HL-60 (cell line): ENCODE results near the gene SYNGAP1.
"Not testable (repeated sequence)": the region's sequence is repeated elsewhere in the genome, so short reads cannot be mapped to it uniquely, and the experiment has no call there.

Source experiments
- GABPA ChIP-seq: IDR thresholded peaks from 2 replicates; pipeline ENCODE4 v1.6.1; 2012; ENCODE audit warnings: low read depth
- POLR2AphosphoS5 ChIP-seq: IDR thresholded peaks from 2 replicates; pipeline ENCODE4 v1.6.1; 2012; ENCODE audit warnings: low read depth
- TF ChIP-seq, protein P1 (sequence below): IDR thresholded peaks from one replicate; pipeline ENCODE4 v1.5.1; 2011; ENCODE audit warnings: low read length, control low read depth, inconsistent platforms; ENCODE audit not compliant: insufficient read depth
- TF ChIP-seq, protein P2 (sequence below): IDR thresholded peaks from 2 replicates; pipeline ENCODE4 v1.6.1; 2012; ENCODE audit warnings: low read depth; ENCODE audit not compliant: insufficient replicate concordance

DNA sequence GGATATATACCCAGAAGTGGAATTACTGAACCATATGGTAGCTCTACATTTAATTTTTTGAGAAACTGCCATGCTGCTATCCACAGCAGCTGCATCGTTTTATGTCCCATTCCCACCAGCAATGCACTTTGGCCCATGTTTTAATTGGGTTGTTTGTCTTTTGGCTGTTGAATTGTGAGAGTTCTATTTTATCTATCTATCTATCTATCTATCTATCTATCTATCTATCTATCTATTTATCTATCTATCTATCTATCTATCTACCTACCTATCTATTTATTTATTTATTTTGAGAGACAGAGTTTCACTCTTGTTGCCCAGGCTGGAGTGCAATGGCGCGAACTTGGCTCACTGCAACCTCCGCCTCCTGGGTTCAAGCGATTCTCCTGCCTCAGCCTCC is 62.8 kb downstream of the SYNGAP1 start:
- TF ChIP-seq, protein P1, sequence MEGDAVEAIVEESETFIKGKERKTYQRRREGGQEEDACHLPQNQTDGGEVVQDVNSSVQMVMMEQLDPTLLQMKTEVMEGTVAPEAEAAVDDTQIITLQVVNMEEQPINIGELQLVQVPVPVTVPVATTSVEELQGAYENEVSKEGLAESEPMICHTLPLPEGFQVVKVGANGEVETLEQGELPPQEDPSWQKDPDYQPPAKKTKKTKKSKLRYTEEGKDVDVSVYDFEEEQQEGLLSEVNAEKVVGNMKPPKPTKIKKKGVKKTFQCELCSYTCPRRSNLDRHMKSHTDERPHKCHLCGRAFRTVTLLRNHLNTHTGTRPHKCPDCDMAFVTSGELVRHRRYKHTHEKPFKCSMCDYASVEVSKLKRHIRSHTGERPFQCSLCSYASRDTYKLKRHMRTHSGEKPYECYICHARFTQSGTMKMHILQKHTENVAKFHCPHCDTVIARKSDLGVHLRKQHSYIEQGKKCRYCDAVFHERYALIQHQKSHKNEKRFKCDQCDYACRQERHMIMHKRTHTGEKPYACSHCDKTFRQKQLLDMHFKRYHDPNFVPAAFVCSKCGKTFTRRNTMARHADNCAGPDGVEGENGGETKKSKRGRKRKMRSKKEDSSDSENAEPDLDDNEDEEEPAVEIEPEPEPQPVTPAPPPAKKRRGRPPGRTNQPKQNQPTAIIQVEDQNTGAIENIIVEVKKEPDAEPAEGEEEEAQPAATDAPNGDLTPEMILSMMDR, result not testable (repeated sequence)
- TF ChIP-seq GABPA, POLR2AphosphoS5: not testable (repeated sequence)
- TF ChIP-seq, protein P2, sequence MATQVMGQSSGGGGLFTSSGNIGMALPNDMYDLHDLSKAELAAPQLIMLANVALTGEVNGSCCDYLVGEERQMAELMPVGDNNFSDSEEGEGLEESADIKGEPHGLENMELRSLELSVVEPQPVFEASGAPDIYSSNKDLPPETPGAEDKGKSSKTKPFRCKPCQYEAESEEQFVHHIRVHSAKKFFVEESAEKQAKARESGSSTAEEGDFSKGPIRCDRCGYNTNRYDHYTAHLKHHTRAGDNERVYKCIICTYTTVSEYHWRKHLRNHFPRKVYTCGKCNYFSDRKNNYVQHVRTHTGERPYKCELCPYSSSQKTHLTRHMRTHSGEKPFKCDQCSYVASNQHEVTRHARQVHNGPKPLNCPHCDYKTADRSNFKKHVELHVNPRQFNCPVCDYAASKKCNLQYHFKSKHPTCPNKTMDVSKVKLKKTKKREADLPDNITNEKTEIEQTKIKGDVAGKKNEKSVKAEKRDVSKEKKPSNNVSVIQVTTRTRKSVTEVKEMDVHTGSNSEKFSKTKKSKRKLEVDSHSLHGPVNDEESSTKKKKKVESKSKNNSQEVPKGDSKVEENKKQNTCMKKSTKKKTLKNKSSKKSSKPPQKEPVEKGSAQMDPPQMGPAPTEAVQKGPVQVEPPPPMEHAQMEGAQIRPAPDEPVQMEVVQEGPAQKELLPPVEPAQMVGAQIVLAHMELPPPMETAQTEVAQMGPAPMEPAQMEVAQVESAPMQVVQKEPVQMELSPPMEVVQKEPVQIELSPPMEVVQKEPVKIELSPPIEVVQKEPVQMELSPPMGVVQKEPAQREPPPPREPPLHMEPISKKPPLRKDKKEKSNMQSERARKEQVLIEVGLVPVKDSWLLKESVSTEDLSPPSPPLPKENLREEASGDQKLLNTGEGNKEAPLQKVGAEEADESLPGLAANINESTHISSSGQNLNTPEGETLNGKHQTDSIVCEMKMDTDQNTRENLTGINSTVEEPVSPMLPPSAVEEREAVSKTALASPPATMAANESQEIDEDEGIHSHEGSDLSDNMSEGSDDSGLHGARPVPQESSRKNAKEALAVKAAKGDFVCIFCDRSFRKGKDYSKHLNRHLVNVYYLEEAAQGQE, result not testable (repeated sequence)
